HuH-7.5 (cell line): ENCODE results near the gene GOLGA7B.

Source experiments
- DNase-seq: peaks from one replicate; pipeline ENCODE4 v3.0.0; 2011; ENCODE audit warnings: low spot score

The GOLGA7B gene

GRCh38 chr10:97849687-97850402, at the start of gene GOLGA7B:
Gene GOLGA7B (plus strand): TSS chr10:97849843. CDS start chr10:97850304, 461 bp downstream.
- peak; percentile 71 for DNase-seq

- DNase-seq: no peak
These were observed 49.2 kb upstream of the GOLGA7B start for GRCh38 chr10:97800474-97800873.

GRCh38 chr10:97801422-97801821, 48.2 kb upstream of the GOLGA7B start:
- DNase-seq: no peak

GRCh38 chr10:97805096-97805884, 44.4 kb upstream of the GOLGA7B start:
- DNase-seq: no peak

- no peak for DNase-seq
These were observed 43.7 kb upstream of the GOLGA7B start for GRCh38 chr10:97805949-97806348.

- no peak for DNase-seq
These were observed 39.2 kb upstream of the GOLGA7B start for GRCh38 chr10:97810446-97810845.

- no peak for DNase-seq
These were observed 37.7 kb upstream of the GOLGA7B start for GRCh38 chr10:97811958-97812357.

- no peak for DNase-seq
These were observed 36.9 kb upstream of the GOLGA7B start for GRCh38 chr10:97812696-97813095.

- no peak for DNase-seq
These were observed 36.3 kb upstream of the GOLGA7B start for GRCh38 chr10:97813311-97813710.

- DNase-seq: no peak
These were observed 34.6 kb upstream of the GOLGA7B start for GRCh38 chr10:97814996-97815395.

GRCh38 chr10:97816609-97817008, 33.0 kb upstream of the GOLGA7B start:
- no peak for DNase-seq

GRCh38 chr10:97818572-97818971, 31.1 kb upstream of the GOLGA7B start:
- DNase-seq: no peak

- no peak for DNase-seq
These were observed 29.4 kb upstream of the GOLGA7B start for GRCh38 chr10:97820096-97820704.

GRCh38 chr10:97821308-97822038, 28.2 kb upstream of the GOLGA7B start:
- no peak for DNase-seq

GRCh38 chr10:97822261-97822687, 27.4 kb upstream of the GOLGA7B start:
- no peak for DNase-seq

GRCh38 chr10:97823734-97824133, 25.9 kb upstream of the GOLGA7B start:
- DNase-seq: no peak

- no peak for DNase-seq
These were observed 24.5 kb upstream of the GOLGA7B start for GRCh38 chr10:97825020-97825760.

- DNase-seq: no peak
These were observed 22.8 kb upstream of the GOLGA7B start for GRCh38 chr10:97826892-97827291.

- DNase-seq: no peak
These were observed 21.8 kb upstream of the GOLGA7B start for GRCh38 chr10:97827702-97828291.

- DNase-seq: no peak
These were observed 20.9 kb upstream of the GOLGA7B start for GRCh38 chr10:97828721-97829120.

- no peak for DNase-seq
These were observed 19.6 kb upstream of the GOLGA7B start for GRCh38 chr10:97830064-97830463.
